ENCODE measurements around the gene RTL10.

GRCh38 chr22:19821523-19822300 lies 33.0 kb downstream of the RTL10 start:
- TF ChIP-seq REST (IDR thresholded peaks at IDR 0.05; ENCODE audit: insufficient read depth in 1 of 2, low read depth in 2 of 2, low read length in 2 of 2): no peak
- TF ChIP-seq SIN3A (IDR thresholded peaks at IDR 0.05; ENCODE audit: borderline replicate concordance, insufficient read depth, low read length): no peak
- no peak for TF ChIP-seq POLR2AphosphoS5 (IDR thresholded peaks at IDR 0.05; ENCODE audit: low read depth, low read length)
- no peak for TF ChIP-seq TAF1 (IDR thresholded peaks at IDR 0.05; ENCODE audit: borderline replicate concordance, insufficient read depth, low read length)
- TF ChIP-seq FOXP2 (optimal IDR thresholded peaks at IDR 0.05; ENCODE audit: borderline replicate concordance, extremely low read depth, extremely low read length, insufficient read depth): no peak
